NCI-H446 (cell line): ENCODE results near the gene FKTN.

Experiments
- DNase-seq, 2 experiments: peaks; one replicate each; lab custom pipeline; 2025; lab: John Stamatoyannopoulos, UW

The FKTN gene

DNA sequence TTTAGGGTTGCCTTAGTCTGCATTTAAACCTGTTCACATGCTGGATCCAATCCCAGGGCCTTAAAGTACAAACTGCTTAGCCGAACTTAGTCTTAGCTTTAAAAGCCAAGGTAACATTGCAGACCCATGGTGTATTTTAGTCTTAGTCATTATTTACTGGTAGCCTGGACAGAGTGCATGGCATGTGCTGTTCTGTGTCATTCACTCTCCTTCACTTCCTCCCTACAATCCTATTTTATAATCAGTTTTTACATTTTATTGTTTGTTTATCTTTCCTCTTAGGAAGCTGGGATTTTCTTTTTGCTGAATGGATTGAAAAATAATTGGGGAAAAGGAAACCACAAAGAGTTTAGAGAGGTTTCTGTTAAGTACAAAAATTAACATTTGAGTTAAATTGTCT lies 74.9 kb downstream of the FKTN start:
- no peak for DNase-seq

DNA sequence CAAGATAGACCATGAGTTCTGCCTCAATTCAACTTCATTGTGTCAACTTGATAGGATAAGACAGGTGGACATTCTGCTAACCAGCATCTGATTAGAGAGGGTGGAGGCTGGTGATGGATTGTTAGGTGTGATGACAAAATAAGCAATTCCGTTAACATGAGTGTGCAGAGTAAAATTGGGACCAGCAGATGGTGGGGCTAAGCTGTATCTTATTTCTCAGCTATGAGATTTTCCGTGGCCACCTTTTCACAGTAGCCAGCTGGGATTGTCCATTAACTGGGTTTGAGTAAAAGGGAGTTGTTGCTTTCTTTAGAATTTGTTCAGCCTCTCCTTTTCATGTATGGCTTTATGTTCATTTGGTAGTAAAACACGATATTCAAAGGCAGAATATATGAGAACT lies 75.5 kb downstream of the FKTN start:
- no peak for DNase-seq

DNA sequence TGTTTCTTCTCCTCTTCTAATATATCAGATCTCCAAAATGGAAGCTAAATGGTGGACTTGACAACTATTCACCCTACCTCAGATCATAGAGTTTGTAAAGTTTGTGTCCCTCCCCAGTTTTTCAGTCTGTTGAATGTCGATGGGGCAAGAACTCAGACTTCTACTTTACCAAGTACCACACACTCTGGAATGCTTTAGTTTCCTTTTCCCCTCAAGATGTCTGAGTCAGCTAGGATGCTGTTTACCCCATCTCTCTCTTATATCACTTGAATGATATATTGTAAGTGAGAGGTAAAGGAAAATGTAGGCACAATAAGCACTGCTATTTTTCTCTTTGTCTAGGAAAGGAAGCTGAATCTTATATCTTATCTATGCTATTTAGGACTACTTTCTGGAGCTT lies 78.4 kb downstream of the FKTN start:
- DNase-seq = no peak

DNA sequence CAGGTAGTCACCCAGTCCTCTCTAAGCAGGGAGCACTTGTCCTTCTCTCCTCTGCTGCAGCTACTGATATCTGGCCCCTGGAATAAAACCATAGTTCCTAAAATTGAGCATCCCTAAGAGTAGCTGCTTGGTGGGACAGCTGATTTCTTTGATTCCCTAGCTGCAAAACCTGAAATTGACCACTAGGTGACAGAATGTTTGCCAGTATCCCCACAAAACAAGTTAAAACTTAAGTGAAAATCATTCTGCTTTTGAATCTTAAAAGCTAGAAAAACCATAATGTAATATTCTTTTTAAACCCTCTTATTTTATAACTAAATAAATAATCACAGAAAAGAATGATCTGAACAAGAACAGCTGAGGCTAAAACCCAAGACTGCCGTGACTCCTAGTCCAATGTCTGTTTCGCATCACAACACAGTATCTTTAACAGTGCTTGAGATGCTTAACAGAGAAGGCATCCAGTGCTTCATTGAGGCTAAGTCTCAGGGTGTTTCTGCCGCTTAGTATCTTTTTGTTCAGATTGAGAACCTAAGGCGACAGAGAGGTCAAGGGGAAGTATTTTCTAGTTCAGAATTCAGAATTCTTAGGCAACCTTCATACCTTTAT lies 80.0 kb downstream of the FKTN start:
- no peak for DNase-seq

DNA sequence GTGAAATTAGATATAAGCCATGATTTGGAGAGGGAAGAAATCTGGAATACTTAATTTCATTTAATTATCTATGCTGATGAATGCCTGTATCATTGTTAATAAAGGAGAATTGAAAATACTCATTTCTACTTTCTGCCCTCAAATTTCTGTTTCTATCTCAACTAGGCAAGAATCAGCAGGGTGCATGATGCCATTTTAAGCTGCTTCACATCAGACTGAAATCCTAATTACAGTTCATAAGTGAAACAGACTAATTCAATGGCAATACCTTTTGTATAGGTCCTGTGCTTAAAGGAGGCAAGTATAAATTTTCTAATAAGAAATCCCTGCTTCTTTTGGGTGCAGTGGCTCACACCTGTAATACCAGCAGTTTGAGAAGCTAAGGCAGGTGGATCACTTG lies 82.0 kb downstream of the FKTN start:
- no peak for DNase-seq

DNA sequence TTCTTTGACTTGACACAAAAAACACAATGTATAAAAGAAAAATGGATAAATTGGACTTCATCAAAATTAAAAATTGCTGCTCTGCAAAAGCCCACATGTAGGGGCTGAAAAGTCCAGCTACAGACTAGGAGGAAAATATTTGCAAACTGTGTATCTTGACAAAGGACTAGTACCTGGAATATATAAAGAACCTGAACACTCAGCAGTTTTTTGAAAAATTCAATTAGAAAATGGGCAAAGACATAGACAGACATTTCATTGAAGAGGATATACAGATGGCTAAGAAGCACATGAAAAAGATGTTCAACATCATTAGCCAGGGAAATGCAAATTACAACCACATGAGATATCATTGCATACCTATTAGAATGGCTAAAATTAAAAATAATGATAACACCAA lies 85.9 kb downstream of the FKTN start:
- DNase-seq = no peak

DNA sequence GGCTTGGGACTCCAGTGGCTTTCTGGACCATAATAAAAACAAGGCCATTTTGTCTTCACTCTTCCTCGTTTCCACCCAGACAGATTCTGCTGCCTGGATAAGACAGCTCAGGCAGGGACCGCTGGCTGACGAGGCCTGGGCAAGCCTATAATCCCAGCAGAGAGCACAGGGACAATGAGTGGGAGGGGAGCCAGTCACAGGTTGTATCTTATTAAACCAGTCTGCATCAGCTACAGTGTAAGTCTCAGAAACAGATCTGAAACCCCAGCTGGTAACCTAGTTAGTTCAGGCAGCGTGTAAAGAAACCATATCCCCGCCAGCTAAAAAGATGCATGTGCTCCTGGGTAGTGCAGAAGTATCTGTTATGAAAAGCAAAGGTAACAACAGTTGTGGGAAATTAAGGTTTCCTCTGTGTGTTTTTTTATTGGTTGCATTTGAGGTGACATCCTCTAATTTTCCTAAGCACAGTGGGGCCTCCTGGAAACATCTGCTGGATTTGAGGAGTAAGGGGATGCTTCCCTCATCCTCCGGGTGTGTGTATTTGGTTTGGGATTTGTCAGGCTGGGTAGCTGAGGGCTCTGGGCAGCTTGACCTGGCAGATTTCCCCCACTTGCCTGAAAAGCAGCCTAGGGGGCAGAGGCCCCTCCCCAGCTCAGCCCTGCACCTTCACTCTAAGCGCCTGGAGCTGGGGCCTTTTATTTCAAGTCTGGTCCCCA lies 89.1 kb downstream of the FKTN start:
- no peak for DNase-seq

DNA sequence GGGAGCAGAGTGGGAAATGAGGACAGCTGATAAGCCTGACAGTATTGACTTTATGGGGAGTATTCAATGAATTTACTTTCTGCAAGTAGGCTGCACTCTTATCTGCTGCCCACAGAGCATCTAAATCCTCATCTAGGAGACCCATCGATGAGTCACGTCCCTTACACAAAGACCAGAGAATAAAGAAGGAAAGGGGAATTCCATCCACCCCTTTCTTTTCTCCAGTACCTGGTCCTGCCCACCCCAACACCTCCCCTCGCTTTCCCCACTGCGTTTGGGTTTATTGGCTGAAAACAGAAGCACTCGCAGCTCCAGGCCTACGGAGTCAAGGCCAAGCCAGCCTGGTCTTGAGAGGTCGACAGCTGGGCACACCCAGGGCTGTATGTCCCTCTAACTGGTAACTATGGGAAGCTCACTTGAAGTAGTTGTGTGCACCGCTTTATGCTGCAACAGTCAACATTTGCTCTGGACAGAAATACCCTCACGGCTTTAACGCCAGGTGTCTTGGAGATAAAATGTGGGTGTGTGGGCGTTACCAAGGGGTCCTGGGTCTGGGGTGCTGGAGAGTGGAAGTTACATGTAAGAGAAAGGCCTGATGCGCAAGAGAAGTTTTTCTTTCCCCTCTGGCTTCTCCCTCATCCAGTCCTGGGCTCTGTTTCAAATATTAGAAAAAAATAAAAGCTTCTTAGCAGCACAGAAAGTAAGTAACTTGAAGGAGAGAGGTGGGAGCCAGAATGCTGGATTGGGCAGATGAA lies 89.8 kb downstream of the FKTN start:
- DNase-seq = no peak

DNA sequence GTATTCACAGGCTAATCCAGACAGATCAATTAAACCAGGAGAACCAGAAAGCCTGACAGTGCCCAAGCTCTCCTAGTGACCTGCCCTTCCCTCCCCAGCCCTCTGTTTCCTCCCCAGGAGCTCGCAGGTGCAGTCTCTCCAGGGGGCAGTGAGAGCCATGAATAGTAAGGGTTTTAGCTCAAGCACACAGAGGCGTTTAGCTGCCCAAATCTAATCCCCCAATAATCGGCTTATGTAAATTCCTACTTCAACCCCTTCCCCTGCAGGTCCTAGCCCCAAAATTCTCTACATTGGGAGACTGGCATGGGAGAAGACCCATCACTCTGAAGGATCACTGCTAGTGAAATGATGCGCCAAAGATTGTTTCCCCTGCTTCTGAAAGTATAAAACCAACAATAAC lies 93.9 kb downstream of the FKTN start:
- no peak for DNase-seq

DNA sequence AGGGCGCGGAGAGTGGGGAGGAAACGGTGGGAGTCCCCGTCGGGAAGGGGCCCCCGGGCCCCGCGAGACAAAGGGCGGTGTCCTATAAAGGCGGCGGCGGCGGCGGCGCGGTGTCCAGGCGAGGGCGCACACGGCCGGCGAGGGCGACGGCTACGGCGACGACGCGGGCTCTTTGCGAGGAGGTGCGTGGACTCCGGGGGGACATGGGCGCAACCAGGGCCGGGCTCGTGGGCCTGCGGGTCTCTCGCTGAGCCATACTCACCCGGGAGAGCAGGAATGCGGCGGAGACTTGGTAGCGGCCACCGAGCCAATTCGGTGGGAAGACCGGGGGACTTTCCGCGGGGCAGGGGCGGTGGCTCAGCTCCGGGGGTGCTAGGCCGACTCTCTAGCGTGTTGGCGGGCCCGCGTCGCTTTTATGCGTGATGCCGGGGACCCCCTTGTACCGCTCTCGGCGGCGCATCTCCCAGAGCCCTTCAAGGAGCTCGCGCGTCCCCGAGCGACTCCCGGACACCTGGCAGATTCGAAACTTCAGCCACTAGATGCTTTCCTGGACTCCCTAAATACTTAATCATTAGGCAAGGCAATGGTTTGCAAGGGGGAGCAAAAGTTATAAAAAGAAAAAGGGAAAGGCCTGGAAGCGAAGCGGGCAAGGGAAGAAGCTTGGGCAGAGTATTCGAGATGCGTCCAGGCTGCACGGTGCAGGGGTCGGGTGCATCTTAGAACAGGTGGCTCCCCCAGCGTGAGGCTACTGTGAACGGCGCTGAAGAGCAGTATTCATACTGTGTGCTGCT lies 98.4 kb downstream of the FKTN start:
- DNase-seq = no peak

DNA sequence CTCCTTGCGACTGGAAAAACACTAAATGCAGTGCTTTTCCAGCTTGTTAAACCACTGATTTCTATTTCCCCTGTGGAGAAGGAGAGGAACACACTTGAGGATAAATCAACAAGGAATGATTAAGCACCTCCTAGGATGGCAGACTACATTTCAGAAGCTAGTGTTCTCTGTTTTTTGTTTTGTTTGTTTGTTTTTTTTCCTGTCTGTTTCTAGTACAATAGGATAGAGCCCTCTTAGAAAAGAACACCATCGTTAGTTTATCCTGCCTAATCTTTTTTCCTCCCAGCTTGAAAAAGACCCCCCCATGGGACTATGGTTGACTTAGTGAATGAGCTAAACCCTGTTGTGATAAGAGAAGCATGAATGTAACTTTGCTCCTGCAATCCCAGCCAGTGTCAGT lies 100.4 kb downstream of the FKTN start:
- DNase-seq = no peak

DNA sequence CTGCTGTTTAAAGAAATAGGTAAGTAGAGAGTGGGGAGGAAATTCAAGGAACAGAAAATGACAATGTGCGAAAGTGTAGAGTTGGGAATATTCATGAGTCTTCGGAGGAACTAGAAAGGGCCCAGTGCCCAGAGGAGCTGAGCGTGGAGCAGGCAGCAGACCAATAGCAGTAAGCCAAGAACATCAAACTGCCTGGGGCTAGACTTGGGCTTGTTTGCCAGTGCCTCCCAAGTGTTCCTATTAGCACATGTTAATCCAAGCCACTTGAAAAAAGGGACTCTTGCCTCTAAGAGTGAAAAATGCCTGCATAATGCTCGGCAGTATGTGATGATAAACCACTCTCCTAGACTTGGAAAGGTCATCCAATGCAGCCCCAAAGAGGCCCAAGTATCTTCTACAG lies 103.1 kb downstream of the FKTN start:
- DNase-seq = no peak

DNA sequence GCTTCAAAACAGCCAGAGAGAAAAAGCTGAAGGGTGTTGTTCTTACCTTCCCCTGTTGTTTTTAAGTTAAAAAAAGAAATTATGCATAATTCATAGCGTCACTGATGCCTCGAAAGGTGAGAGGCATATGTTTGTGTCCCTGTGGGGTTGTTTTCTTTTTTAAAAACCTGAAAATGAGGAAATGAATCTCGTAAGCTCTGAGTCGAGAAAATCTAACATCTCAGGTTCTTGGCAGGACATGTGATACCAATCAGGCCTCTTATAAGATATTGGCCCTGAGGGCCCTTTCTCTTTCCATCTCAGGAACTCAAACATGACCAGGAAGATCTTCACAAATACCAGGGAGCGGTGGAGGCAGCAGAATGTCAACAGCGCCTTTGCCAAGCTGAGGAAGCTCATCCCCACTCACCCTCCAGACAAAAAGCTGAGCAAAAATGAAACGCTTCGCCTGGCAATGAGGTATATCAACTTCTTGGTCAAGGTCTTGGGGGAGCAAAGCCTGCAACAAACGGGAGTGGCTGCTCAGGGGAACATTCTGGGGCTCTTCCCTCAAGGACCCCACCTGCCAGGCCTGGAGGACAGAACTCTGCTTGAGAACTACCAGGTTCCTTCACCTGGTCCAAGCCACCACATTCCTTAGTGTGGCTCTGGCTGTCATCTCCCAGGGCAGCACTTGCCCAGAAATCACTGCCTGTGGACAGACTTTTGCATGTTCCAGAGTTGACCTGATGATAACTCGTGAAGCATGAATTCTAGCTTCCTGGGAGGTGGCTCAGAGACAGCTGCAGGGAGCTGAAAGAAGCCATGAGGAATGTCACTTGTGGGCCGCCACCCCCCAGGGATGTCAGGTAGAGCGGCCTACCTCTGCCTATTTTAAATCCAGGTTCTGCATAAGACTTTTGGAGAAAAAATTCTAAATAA lies 104.5 kb downstream of the FKTN start, which contains the start of gene TAL2:
Gene TAL2 (plus strand): TSS at position 274 of the 921 bp plus-strand sequence. CDS start 40 bp downstream, at position 314.
- no peak for DNase-seq

DNA sequence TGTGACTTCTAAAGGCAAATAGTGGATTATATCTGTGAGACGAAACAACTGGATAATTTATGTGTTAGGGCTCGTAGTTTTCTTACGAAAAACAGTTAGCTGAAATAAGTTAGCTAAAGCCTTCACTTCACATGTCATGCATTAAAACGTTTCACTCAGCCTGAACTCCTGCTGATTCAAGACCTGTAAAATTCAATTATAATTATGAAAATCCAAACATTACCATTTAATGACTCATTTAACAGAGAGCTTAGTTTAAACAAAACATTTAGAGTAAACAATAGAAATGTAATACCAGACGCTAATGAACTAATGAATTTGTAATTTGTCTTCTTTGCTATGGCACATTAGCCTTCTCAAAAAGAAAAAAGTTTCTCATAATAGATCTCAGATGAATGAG lies 106.0 kb downstream of the FKTN start:
- DNase-seq = no peak

DNA sequence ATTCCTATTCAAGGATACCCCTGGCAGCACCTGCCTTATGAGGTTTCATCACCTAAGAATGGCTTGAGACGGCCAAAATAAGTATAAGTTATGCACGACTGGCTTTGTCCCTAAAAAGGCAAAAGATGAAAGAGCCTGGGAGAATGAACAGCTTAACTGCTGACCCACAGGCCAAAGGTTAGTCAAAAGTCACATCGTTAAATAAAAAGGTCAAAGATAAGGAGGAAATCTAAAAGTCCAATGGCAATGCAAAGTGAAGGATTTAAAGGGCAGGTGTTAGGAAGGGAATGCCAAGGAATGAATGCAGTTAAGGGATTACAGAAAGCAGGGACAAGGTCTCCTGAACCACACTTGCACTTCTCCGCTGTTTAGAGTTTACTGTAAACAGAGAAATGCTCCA lies 109.9 kb downstream of the FKTN start:
- DNase-seq = no peak

DNA sequence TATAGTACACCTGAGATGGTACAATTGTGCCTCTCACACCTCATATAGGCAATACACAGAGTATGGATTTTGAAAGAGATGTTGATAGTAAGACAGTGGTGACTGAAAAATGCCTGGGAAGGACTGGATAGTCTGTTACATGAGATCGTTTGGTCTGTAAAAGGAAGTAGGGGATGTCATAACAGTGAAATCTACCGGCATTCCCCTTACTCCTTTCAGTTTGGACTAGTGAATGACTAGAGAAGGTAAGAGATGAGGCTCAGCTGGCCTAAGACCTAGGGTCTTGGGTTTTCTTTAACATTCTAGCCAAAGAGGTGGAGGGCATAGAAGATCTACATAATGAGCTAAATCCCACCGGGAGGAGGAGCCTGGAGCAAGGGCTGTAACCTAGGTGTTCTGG lies 112.4 kb downstream of the FKTN start:
- no peak for DNase-seq

DNA sequence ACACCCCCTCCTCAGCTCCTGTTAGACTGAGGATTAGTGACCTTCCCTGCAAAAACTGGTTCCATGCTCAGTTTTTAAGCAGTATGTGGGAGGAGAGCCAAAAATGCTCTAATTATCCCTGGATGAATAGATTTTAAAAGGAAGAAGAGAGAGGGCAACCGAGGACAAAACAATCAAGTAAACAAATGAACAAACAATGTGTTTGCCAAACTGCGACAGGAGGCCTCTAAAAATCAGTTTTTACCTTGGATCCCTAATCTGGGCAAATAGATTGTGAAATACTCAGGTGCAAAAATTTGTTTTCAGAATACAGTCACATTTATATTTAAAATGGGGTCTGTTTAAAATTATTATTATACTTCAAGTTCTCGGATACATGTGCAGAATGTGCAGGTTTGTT lies 112.8 kb downstream of the FKTN start:
- no peak for DNase-seq

DNA sequence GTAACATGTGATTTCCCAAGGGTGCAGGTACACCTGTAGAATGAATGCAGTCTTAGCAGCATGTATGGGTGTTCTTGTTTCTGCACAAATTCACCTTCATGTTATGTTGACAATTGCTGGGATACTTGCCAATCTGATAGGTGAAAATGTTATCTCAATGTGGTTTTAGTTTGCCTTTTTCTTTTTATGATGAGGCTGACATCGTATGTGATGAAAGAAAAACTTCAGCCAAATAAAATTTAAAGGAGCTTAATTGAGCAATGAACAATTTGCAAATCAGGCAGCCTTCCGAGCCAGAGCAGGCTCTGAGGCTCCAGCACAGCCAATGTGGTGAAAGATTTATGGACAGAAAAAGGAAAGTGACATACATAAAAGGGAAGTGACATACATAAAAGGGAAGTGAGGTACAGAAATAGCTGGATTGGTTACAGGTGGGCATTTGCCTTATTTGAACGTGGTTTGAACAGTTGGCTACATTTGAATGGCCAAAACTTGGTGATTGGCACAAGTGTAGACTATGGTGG lies 114.8 kb downstream of the FKTN start:
- DNase-seq = no peak

DNA sequence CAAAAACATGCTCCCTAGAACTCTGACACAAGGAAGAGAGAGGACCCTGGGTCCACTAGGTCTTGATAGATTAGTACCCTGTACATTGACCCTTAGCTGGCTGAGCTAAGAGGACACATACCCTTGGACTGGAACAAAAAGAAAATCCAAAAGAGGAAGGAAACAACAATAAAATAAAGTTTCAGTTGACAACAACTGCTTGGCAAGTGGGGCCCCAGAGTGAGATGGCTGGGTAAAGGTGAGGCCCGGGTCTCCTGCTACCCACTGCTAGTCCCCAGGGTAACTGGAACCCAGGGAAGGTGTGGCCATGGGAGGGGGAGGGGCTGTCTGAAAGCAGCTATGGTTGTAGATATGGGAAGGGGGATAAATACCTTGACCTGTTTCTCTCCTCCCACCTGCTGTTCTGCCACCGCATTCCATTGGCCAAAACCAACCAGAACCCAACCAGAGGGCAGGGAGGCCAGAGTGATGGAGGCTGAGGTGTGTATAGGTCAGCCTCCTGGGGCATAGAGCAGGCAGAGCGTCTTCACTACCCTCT lies 116.0 kb downstream of the FKTN start:
- DNase-seq = no peak

DNA sequence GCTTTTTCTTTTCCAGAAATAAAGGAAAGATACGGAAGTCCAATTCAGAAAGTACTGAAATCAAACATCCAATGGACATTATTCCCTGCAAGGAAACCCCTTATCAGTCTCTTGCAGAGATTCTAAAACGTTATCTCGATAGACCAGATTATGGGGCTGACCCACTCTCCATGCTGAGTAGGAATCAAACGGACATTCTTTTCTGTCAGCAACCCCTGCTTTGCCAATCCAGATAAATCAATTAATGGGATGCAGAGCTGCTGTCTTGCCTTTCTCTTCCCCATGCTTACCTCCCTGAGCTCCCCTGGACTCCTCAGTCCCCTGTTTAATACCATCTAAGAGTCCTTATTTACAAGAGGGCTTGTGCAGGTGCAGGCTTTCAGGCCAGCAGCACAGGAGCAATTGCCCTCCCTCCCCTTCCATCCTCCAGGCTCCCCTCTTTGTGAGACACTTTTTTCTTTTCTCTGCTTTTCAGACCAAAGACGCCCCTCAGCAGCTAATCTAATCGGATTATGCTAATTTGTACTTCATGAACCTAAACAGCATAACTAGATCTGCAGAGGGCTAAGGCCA lies 118.5 kb downstream of the FKTN start:
- no peak for DNase-seq
